ENCODE results near the gene LNX1.

GRCh38 chr4:53638919-53639318 lies 47.6 kb upstream of the LNX1 start:
- TF ChIP-seq, protein P1, sequence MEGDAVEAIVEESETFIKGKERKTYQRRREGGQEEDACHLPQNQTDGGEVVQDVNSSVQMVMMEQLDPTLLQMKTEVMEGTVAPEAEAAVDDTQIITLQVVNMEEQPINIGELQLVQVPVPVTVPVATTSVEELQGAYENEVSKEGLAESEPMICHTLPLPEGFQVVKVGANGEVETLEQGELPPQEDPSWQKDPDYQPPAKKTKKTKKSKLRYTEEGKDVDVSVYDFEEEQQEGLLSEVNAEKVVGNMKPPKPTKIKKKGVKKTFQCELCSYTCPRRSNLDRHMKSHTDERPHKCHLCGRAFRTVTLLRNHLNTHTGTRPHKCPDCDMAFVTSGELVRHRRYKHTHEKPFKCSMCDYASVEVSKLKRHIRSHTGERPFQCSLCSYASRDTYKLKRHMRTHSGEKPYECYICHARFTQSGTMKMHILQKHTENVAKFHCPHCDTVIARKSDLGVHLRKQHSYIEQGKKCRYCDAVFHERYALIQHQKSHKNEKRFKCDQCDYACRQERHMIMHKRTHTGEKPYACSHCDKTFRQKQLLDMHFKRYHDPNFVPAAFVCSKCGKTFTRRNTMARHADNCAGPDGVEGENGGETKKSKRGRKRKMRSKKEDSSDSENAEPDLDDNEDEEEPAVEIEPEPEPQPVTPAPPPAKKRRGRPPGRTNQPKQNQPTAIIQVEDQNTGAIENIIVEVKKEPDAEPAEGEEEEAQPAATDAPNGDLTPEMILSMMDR (IDR thresholded peaks at IDR 0.05; ENCODE audit: low read depth, low read length): no peak
- TF ChIP-seq POLR2A (IDR thresholded peaks at IDR 0.05; ENCODE audit: extremely low read depth, insufficient read length): no peak
- TF ChIP-seq MYC (IDR thresholded peaks at IDR 0.05; ENCODE audit: low read depth, low read length): no peak
- no peak for TF ChIP-seq MAX (IDR thresholded peaks at IDR 0.05; ENCODE audit: low read depth, low read length)

Measured in NB4 (cell line).